ENCODE results near the gene PRKACB. TPM values are rescaled to one million over a fixed set of nuclear protein-coding genes. Genes with fewer than 3 reads are reported as not detected.
A peak's percentile ranks its signal among the peaks of the same experiment; 100 is the strongest.
"Not testable (repeated sequence)": the region's sequence is repeated elsewhere in the genome, so short reads cannot be mapped to it uniquely, and the experiment has no call there.

PRKACB gene
- total RNA-seq: 849 TPM

- FAIRE-seq: no peak
These were observed at the start of gene PRKACB for GRCh38 chr1:84143796-84144565. PRKACB (plus strand) TSS chr1:84144271; CDS start chr1:84144362, 91 bp downstream.

GRCh38 chr1:84095308-84095707 lies 48.8 kb upstream of the PRKACB start:
- FAIRE-seq (no peak), DNase-seq (ENCODE audit: low spot score in 2 of 2) (no peak)

More at GRCh38 chr1:84143796-84144565, at the start of gene PRKACB:
- DNase-seq (ENCODE audit: low spot score in 2 of 2): no peak

- DNase-seq (ENCODE audit: low spot score in 2 of 2) (no peak), FAIRE-seq (no peak)
These were observed 47.9 kb upstream of the PRKACB start for GRCh38 chr1:84096176-84096575.

- DNase-seq (ENCODE audit: low spot score in 2 of 2) (no peak), FAIRE-seq (no peak)
These were observed 42.9 kb upstream of the PRKACB start for GRCh38 chr1:84101204-84101603.

GRCh38 chr1:84103197-84103992 lies 40.7 kb upstream of the PRKACB start:
- DNase-seq (ENCODE audit: low spot score in 2 of 2) (peak in 1 of 2 donors; percentile 15), FAIRE-seq (no peak)

GRCh38 chr1:84107538-84107937 lies 36.5 kb upstream of the PRKACB start:
- FAIRE-seq; DNase-seq (ENCODE audit: low spot score in 2 of 2): not testable (repeated sequence)

GRCh38 chr1:84107955-84108354 lies 36.1 kb upstream of the PRKACB start:
- FAIRE-seq (no peak), DNase-seq (ENCODE audit: low spot score in 2 of 2) (no peak)

- no peak for FAIRE-seq
- DNase-seq (ENCODE audit: low spot score in 2 of 2): no peak
These were observed 35.0 kb upstream of the PRKACB start for GRCh38 chr1:84108900-84109578.

- FAIRE-seq (no peak), DNase-seq (ENCODE audit: low spot score in 2 of 2) (no peak)
These were observed 33.4 kb upstream of the PRKACB start for GRCh38 chr1:84110629-84111028.

GRCh38 chr1:84116558-84116957 lies 27.5 kb upstream of the PRKACB start:
- DNase-seq (ENCODE audit: low spot score in 2 of 2): no peak
- no peak for FAIRE-seq

GRCh38 chr1:84117868-84118267 lies 26.2 kb upstream of the PRKACB start:
- DNase-seq (ENCODE audit: low spot score in 2 of 2): no peak
- no peak for FAIRE-seq

GRCh38 chr1:84121360-84121759 lies 22.7 kb upstream of the PRKACB start:
- DNase-seq (ENCODE audit: low spot score in 2 of 2): no peak
- no peak for FAIRE-seq

GRCh38 chr1:84122780-84123382 lies 21.2 kb upstream of the PRKACB start:
- FAIRE-seq: peak; percentile 85

GRCh38 chr1:84133479-84133878 lies 10.6 kb upstream of the PRKACB start:
- no peak for FAIRE-seq
- no peak for DNase-seq (ENCODE audit: low spot score in 2 of 2)

More at GRCh38 chr1:84122780-84123382, 21.2 kb upstream of the PRKACB start:
- DNase-seq (ENCODE audit: low spot score in 2 of 2): peak in 1 of 2 donors; percentile 8

- FAIRE-seq (no peak), DNase-seq (ENCODE audit: low spot score in 2 of 2) (no peak)
These were observed 8.7 kb upstream of the PRKACB start for GRCh38 chr1:84135341-84135740.

- peak; percentile 95 for FAIRE-seq
- DNase-seq (ENCODE audit: low spot score in 2 of 2): no peak
These were observed 2.7 kb upstream of the PRKACB start for GRCh38 chr1:84141182-84142003.

GRCh38 chr1:84145068-84145467 lies 997 bp downstream of the PRKACB start:
- no peak for FAIRE-seq
- no peak for DNase-seq (ENCODE audit: low spot score in 2 of 2)

GRCh38 chr1:84146411-84147032 lies 2.5 kb downstream of the PRKACB start:
- peak; percentile 39 for FAIRE-seq
- no peak for DNase-seq (ENCODE audit: low spot score in 2 of 2)

- DNase-seq (ENCODE audit: low spot score in 2 of 2) (no peak), FAIRE-seq (no peak)
These were observed 4.7 kb downstream of the PRKACB start for GRCh38 chr1:84148758-84149157.
